ENCODE data around the gene ZNF565.

The ZNF565 gene

GRCh38 chr19:36255316-36255715, 40.9 kb upstream of the ZNF565 start:
- DNase-seq (ENCODE audit: extremely low spot score), result no peak
- ChIA-PET POLR2A (no interaction called here), CTCF (no interaction called here)
- TF ChIP-seq CTCF (IDR thresholded peaks at IDR 0.05; ENCODE audit: control extremely low read depth, extremely low read depth, low read depth, missing control alignments), result no peak

- CTCF ChIA-PET, result no interaction called here
- no peak for DNase-seq (ENCODE audit: extremely low spot score)
- POLR2A ChIA-PET, result no interaction called here
- no peak for TF ChIP-seq CTCF (IDR thresholded peaks at IDR 0.05; ENCODE audit: control extremely low read depth, extremely low read depth, low read depth, missing control alignments)
Measured at GRCh38 chr19:36254848-36255247, 40.4 kb upstream of the ZNF565 start.

GRCh38 chr19:36252047-36252446, 37.6 kb upstream of the ZNF565 start:
- ChIA-PET POLR2A (no interaction called here), CTCF (no interaction called here)
- no peak for TF ChIP-seq CTCF (IDR thresholded peaks at IDR 0.05; ENCODE audit: control extremely low read depth, extremely low read depth, low read depth, missing control alignments)

GRCh38 chr19:36246006-36246481, 31.6 kb upstream of the ZNF565 start:
- no peak for TF ChIP-seq CTCF (IDR thresholded peaks at IDR 0.05; ENCODE audit: control extremely low read depth, extremely low read depth, low read depth, missing control alignments)
- POLR2A ChIA-PET, result no interaction called here
- CTCF ChIA-PET, result no interaction called here
- no peak for DNase-seq (ENCODE audit: extremely low spot score)

More at GRCh38 chr19:36252047-36252446, 37.6 kb upstream of the ZNF565 start:
- no peak for DNase-seq (ENCODE audit: extremely low spot score)

GRCh38 chr19:36245210-36246005, 30.9 kb upstream of the ZNF565 start:
- no peak for DNase-seq (ENCODE audit: extremely low spot score)
- ChIA-PET CTCF (no interaction called here), POLR2A (no interaction called here)
- no peak for TF ChIP-seq CTCF (IDR thresholded peaks at IDR 0.05; ENCODE audit: control extremely low read depth, extremely low read depth, low read depth, missing control alignments)

GRCh38 chr19:36244066-36244465, 29.6 kb upstream of the ZNF565 start:
- DNase-seq (ENCODE audit: extremely low spot score), result no peak
- ChIA-PET CTCF (no interaction called here), POLR2A (no interaction called here)
- TF ChIP-seq CTCF (IDR thresholded peaks at IDR 0.05; ENCODE audit: control extremely low read depth, extremely low read depth, low read depth, missing control alignments), result no peak

All from GM10248 (cell line).